GM12891 (cell line): Measurements from ENCODE around the gene PHF14.

Source experiments
- PAX5 ChIP-seq: IDR thresholded peaks from 2 replicates; pipeline ENCODE4 v1.6.1; 2011; ENCODE audit warnings: low read length, moderate library complexity, mild to moderate bottlenecking; ENCODE audit not compliant: insufficient read depth, severe bottlenecking
- POLR2A ChIP-seq: IDR thresholded peaks from 2 replicates; pipeline ENCODE4 v1.6.1; 2011; ENCODE audit warnings: low read depth, low read length, control low read depth
- POLR2AphosphoS5 ChIP-seq: IDR thresholded peaks from 2 replicates; pipeline ENCODE4 v1.6.1; 2011; ENCODE audit warnings: low read depth, low read length, control low read depth
- POU2F2 ChIP-seq: IDR thresholded peaks from 2 replicates; pipeline ENCODE4 v1.6.1; 2011; ENCODE audit warnings: low read depth, mild to moderate bottlenecking, control low read depth, low read length, moderate library complexity
- SPI1 ChIP-seq: IDR thresholded peaks from 2 replicates; pipeline ENCODE4 v1.6.1; 2011; ENCODE audit warnings: low read depth, low read length, control low read depth
- TAF1 ChIP-seq: IDR thresholded peaks from 2 replicates; pipeline ENCODE4 v1.6.1; 2011; ENCODE audit warnings: low read depth, low read length, control low read depth

DNA sequence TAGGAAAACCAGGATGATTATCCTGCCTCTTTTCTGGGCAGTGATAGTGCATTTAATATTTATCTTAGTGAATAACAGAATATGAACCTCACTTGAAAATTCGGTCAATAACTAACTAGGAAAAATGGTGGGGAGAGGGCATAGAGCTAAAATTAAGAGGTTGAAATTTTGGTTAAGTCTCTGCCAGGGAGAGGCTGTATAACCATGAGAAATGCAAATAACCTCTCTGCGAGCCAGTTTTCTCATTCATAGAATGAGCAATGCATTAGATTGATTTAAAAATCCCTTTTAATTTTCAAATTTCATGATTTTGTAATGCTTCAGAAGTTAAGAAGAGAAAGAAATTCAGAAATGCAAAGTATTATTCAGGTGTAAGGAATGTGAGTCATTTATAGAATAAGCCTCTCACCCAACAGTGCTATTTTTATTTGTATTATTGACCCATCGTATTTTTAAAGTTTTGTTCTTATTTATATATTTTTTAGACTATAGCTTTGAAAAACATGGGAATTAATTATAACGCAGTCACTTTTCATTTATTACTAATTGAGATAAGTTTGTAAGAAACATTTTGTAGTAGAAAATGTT, 104.7 kb downstream of the PHF14 start:
- TF ChIP-seq TAF1 (no peak), POLR2A (no peak), POLR2AphosphoS5 (no peak), POU2F2 (no peak), PAX5 (no peak), SPI1 (no peak)
